Stomach (tissue), 4 donors: Measurements from ENCODE around the gene ZSCAN25.

Experiments used
- POLR2A ChIP-seq, 4 donors: fragments of 450-650 bp; IDR thresholded peaks; one replicate each; pipeline ENCODE4 v1.6.1; 2016; ENCODE audit warnings: antibody characterized with exemption in 4 of 4, control low read depth in 2 of 4, mild to moderate bottlenecking in 1 of 4, moderate library complexity in 1 of 4
- POLR2AphosphoS5 ChIP-seq, 3 donors: sonication (generic); formaldehyde crosslinking; IDR thresholded peaks; one replicate each; pipeline ENCODE4 v1.6.1; 2016; ENCODE audit warnings: antibody characterized with exemption in 3 of 3
- TF ChIP-seq, protein P1 (sequence below), 7 experiments: fragments of 450-650 bp in 4 of 7; fragments of 200-600 bp in 3 of 7; sonication (generic) in 3 of 7; IDR thresholded peaks; one replicate each; pipeline ENCODE4 v1.5.1; 2016 to 2019; ENCODE audit warnings: antibody characterized with exemption in 7 of 7, control low read depth in 2 of 7, mild to moderate bottlenecking in 1 of 7

- TF ChIP-seq, protein P1, sequence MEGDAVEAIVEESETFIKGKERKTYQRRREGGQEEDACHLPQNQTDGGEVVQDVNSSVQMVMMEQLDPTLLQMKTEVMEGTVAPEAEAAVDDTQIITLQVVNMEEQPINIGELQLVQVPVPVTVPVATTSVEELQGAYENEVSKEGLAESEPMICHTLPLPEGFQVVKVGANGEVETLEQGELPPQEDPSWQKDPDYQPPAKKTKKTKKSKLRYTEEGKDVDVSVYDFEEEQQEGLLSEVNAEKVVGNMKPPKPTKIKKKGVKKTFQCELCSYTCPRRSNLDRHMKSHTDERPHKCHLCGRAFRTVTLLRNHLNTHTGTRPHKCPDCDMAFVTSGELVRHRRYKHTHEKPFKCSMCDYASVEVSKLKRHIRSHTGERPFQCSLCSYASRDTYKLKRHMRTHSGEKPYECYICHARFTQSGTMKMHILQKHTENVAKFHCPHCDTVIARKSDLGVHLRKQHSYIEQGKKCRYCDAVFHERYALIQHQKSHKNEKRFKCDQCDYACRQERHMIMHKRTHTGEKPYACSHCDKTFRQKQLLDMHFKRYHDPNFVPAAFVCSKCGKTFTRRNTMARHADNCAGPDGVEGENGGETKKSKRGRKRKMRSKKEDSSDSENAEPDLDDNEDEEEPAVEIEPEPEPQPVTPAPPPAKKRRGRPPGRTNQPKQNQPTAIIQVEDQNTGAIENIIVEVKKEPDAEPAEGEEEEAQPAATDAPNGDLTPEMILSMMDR (IDR thresholded peaks at IDR 0.05), result no peak
- no peak for TF ChIP-seq POLR2A (IDR thresholded peaks at IDR 0.05)
- no peak for TF ChIP-seq POLR2AphosphoS5 (IDR thresholded peaks at IDR 0.05)
Measured at GRCh38 chr7:99596408-99596955, 20.3 kb upstream of the ZSCAN25 start.
